Skeletal muscle cell (primary cell): Measurements from ENCODE around the gene PIK3R5.
"Not testable (repeated sequence)": the region's sequence is repeated elsewhere in the genome, so short reads cannot be mapped to it uniquely, and the experiment has no call there.

ENCODE experiments used
- DNase-seq: peaks from one replicate; pipeline ENCODE4 v3.0.0-alpha.2; 2010; ENCODE audit warnings: low read depth
- H3K4me3 ChIP-seq: 2 replicates; pipeline ENCODE4 v1.5.1; 2011; ENCODE audit warnings: low read depth, mild to moderate bottlenecking, control low read depth, low read length, moderate library complexity

PIK3R5 gene

GRCh38 chr17:8887301-8887700, 78.2 kb downstream of the PIK3R5 start:
- no peak overlapping the region for H3K4me3 ChIP-seq
- DNase-seq = no peak

- DNase-seq = no peak
- no peak overlapping the region for H3K4me3 ChIP-seq
Observed at GRCh38 chr17:8885967-8886684, 79.4 kb downstream of the PIK3R5 start.

GRCh38 chr17:8885163-8885966, 80.1 kb downstream of the PIK3R5 start:
- not testable (repeated sequence) for DNase-seq, H3K4me3 ChIP-seq

GRCh38 chr17:8884336-8884990, 81.0 kb downstream of the PIK3R5 start:
- DNase-seq = no peak
- H3K4me3 ChIP-seq = no peak overlapping the region

GRCh38 chr17:8883353-8883752, 82.2 kb downstream of the PIK3R5 start:
- DNase-seq = no peak
- H3K4me3 ChIP-seq = no peak overlapping the region

- H3K4me3 ChIP-seq = no peak overlapping the region
- no peak for DNase-seq
Observed at GRCh38 chr17:8881606-8882005, 83.9 kb downstream of the PIK3R5 start.

- H3K4me3 ChIP-seq = no peak overlapping the region
- DNase-seq = no peak
Observed at GRCh38 chr17:8880466-8880865, 85.0 kb downstream of the PIK3R5 start.

- DNase-seq = no peak
Observed at GRCh38 chr17:8879410-8879809, 86.1 kb downstream of the PIK3R5 start.

GRCh38 chr17:8877984-8878383, 87.5 kb downstream of the PIK3R5 start:
- no peak for DNase-seq
- no peak overlapping the region for H3K4me3 ChIP-seq

More at GRCh38 chr17:8879410-8879809, 86.1 kb downstream of the PIK3R5 start:
- H3K4me3 ChIP-seq = no peak overlapping the region

- H3K4me3 ChIP-seq = no peak overlapping the region
- DNase-seq = peak; percentile 13
Observed at GRCh38 chr17:8875957-8876356, 89.5 kb downstream of the PIK3R5 start.

GRCh38 chr17:8875436-8875835, 90.1 kb downstream of the PIK3R5 start:
- DNase-seq = no peak

GRCh38 chr17:8873801-8874715, 91.4 kb downstream of the PIK3R5 start:
- H3K4me3 ChIP-seq = no peak overlapping the region
- no peak for DNase-seq

More at GRCh38 chr17:8875436-8875835, 90.1 kb downstream of the PIK3R5 start:
- H3K4me3 ChIP-seq = no peak overlapping the region

GRCh38 chr17:8872705-8873435, 92.6 kb downstream of the PIK3R5 start:
- DNase-seq = no peak
- H3K4me3 ChIP-seq = no peak overlapping the region

- no peak overlapping the region for H3K4me3 ChIP-seq
- no peak for DNase-seq
Observed at GRCh38 chr17:8872036-8872704, 93.3 kb downstream of the PIK3R5 start.

- no peak overlapping the region for H3K4me3 ChIP-seq
- DNase-seq = no peak
Observed at GRCh38 chr17:8871081-8871581, 94.4 kb downstream of the PIK3R5 start.

GRCh38 chr17:8870406-8871040, 95.0 kb downstream of the PIK3R5 start:
- H3K4me3 ChIP-seq = no peak overlapping the region
- DNase-seq = no peak

- H3K4me3 ChIP-seq = no peak overlapping the region
- DNase-seq = no peak
Observed at GRCh38 chr17:8869114-8869815, 96.2 kb downstream of the PIK3R5 start.
